ENCODE results near the gene DLGAP1.

The DLGAP1 gene

DNA sequence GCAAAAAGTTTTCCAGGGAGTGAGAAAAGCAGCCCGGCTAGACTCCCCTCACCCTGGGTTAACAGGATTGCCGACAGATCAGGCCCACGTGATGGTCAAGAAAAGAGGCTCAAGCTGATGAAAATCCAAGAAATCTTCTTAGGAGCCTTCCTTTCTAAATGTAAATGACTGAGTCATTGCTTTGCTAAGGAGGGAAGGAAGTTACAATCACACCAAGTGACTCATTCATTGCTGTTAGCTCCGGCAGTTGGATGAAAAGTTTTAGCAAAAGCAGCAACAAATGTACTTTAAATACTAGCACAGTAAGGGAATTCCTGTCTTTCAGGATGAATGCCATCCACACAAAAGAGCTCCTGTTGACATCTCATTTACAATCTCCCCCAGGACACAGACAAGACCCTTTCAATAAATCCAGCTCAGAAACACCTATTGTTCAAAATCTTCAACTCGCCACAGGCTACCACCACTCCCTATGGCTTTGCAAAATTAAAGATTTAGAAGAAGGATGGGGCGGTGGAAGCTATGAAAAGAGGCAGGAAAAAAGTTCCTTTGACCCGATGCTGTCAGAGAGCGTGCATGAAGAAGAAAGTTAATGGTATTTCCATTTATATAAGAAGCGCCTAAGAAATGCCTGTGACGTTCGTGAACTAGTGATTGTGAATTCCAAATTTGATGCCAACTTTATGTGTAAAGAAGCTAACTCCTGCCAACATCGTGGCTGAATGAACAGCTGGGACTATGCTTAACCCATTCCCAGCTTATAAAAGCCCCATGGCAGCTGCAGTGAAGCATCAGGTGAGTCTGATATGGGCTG is 851.5 kb downstream of the DLGAP1 start (continued):
- no peak for TF ChIP-seq ZNF501 (tag by site-specific recombination; IDR thresholded peaks at IDR 0.05)
- TF ChIP-seq ZSCAN30 (tag by site-specific recombination; IDR thresholded peaks at IDR 0.05), result no peak
- TF ChIP-seq, protein P1, sequence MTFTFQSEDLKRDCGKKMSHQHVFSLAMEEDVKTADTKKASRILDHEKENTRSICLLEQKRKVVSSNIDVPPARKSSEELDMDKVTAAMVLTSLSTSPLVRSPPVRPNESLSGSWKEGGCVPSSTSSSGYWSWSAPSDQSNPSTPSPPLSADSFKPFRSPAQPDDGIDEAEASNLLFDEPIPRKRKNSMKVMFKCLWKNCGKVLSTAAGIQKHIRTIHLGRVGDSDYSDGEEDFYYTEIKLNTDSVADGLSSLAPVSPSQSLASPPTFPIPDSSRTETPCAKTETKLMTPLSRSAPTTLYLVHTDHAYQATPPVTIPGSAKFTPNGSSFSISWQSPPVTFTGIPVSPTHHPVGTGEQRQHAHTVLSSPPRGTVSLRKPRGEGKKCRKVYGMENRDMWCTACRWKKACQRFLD (tag by site-specific recombination; IDR thresholded peaks at IDR 0.05), result no peak
- TF ChIP-seq ZBTB49 (tag by site-specific recombination; IDR thresholded peaks at IDR 0.05; ENCODE audit: low read depth), result no peak
- no peak; the same call in 1 of the 2 replicates for TF ChIP-seq ZNF398 (tag by site-specific recombination; IDR thresholded peaks at IDR 0.05)
- no peak; the same call in 1 of the 2 replicates for TF ChIP-seq KLF8 (tag by site-specific recombination; IDR thresholded peaks at IDR 0.05)
- TF ChIP-seq ZFP37 (tag by site-specific recombination; IDR thresholded peaks at IDR 0.05), result peak; percentile 9; the same call in 1 of the 2 replicates
- TF ChIP-seq ZNF747 (tag by site-specific recombination; IDR thresholded peaks at IDR 0.05), result no peak
- no peak for TF ChIP-seq ZNF580 (tag by site-specific recombination; IDR thresholded peaks at IDR 0.05)
- no peak for TF ChIP-seq AEBP2 (tag by site-specific recombination; IDR thresholded peaks at IDR 0.05; ENCODE audit: borderline replicate concordance)
- no peak for TF ChIP-seq OVOL3 (tag by site-specific recombination; IDR thresholded peaks at IDR 0.05)
- TF ChIP-seq, protein P2, sequence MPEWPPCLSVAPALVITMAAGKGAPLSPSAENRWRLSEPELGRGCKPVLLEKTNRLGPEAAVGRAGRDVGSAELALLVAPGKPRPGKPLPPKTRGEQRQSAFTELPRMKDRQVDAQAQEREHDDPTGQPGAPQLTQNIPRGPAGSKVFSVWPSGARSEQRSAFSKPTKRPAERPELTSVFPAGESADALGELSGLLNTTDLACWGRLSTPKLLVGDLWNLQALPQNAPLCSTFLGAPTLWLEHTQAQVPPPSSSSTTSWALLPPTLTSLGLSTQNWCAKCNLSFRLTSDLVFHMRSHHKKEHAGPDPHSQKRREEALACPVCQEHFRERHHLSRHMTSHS (tag by site-specific recombination; IDR thresholded peaks at IDR 0.05), result no peak
- TF ChIP-seq ZNF366 (tag by site-specific recombination; conservative IDR thresholded peaks at IDR 0.05), result peak; percentile 90
- TF ChIP-seq ZNF404 (tag by site-specific recombination; IDR thresholded peaks at IDR 0.05), result no peak
- 0 out of 2 replicates have a peak, but pooled peaks have one; percentile 9 for TF ChIP-seq ZNF394 (tag by site-specific recombination; IDR thresholded peaks at IDR 0.05; ENCODE audit: borderline replicate concordance)
- TF ChIP-seq HOXC10 (CRISPR knock-in tag; IDR thresholded peaks at IDR 0.05), result no peak
- TF ChIP-seq ZBTB8A (tag by site-specific recombination; IDR thresholded peaks at IDR 0.05), result no peak
- TF ChIP-seq ZNF664 (tag by site-specific recombination; IDR thresholded peaks at IDR 0.05), result no peak
- no peak for TF ChIP-seq ZNF292 (tag by site-specific recombination; IDR thresholded peaks at IDR 0.05; ENCODE audit: borderline replicate concordance, low read depth)
- TF ChIP-seq ZNF23 (tag by site-specific recombination; IDR thresholded peaks at IDR 0.05; ENCODE audit: borderline replicate concordance), result no peak
- no peak for TF ChIP-seq ZNF776 (tag by site-specific recombination; IDR thresholded peaks at IDR 0.05; ENCODE audit: borderline replicate concordance)
- TF ChIP-seq, protein P3, sequence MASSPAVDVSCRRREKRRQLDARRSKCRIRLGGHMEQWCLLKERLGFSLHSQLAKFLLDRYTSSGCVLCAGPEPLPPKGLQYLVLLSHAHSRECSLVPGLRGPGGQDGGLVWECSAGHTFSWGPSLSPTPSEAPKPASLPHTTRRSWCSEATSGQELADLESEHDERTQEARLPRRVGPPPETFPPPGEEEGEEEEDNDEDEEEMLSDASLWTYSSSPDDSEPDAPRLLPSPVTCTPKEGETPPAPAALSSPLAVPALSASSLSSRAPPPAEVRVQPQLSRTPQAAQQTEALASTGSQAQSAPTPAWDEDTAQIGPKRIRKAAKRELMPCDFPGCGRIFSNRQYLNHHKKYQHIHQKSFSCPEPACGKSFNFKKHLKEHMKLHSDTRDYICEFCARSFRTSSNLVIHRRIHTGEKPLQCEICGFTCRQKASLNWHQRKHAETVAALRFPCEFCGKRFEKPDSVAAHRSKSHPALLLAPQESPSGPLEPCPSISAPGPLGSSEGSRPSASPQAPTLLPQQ (tag by site-specific recombination; IDR thresholded peaks at IDR 0.05), result peak; percentile 83; the same call in 1 of the 2 replicates
- TF ChIP-seq ZNF239 (tag by site-specific recombination; IDR thresholded peaks at IDR 0.05), result no peak
- no peak for TF ChIP-seq ZNF19 (tag by site-specific recombination; IDR thresholded peaks at IDR 0.05; ENCODE audit: low read depth)
- peak; percentile 12; the same call in 1 of the 2 replicates for TF ChIP-seq ZNF660 (tag by site-specific recombination; IDR thresholded peaks at IDR 0.05)
- no peak for TF ChIP-seq ZNF530 (tag by site-specific recombination; IDR thresholded peaks at IDR 0.05; ENCODE audit: low read depth)
- no peak for TF ChIP-seq HIC1 (tag by site-specific recombination; IDR thresholded peaks at IDR 0.05)
